Measurements from ENCODE around the gene WDR35. TPM values are rescaled to one million over a fixed set of nuclear protein-coding genes. Genes with fewer than 3 reads are reported as not detected.
A peak's percentile ranks its signal among the peaks of the same experiment; 100 is the strongest.

The WDR35 gene
- total and polyA plus RNA-seq, 2 donors (not counting 3 experiments of a cell fraction or from before 2014, with no cell fraction given), result 3.6 to 8.0 TPM

DNA sequence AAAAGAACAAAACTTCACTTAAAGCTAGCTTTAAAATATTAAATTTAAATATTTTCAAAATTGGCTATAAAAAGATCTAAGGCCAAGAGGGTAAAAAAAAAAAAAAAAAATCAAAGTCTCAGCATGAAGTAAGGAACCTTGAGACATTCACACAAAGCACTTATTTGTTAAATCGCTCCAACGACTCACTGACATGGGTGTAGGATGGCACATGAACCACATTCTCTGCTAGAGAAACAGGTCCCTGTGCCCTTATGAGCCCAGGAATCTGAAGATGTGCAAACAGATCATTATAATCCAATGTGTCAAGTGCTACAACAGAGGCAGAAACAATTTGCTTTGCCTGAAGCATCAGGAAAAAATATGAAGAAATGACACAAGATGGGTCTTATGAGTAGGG is 47.8 kb upstream of the WDR35 start:
- CTCF ChIA-PET, result interaction anchor here (0.7 to 5.9 kb wide), 11 partner anchors 10 to 188 kb away, joined by 3 to 65 read pairs (median 4); partner anchors contain the start of gene LAPTM4A
- no peaks in the 10 kb centered on the region for H3K9me1 ChIP-seq (replicated peaks; ENCODE audit: control insufficient read depth, extremely low read depth, insufficient read depth, low read length)
- no TSS peak for BruUV-seq (replicated peaks)
- no peaks in the 10 kb centered on the region for H3K9me3 ChIP-seq (replicated peaks; ENCODE audit: control insufficient read depth, insufficient read depth, low read length)
- no peak overlapping the region for H2AFZ ChIP-seq (ENCODE audit: low read depth, low read length)
- dilution Hi-C loops (cut with MboI; ENCODE audit: extremely low pct_ligation_motif_present, low sequenced_read_pairs), result no loop called here
- H3K27ac ChIP-seq (ENCODE audit: insufficient read depth, low read depth, low read length), result no peak overlapping the region
- H3K27me3 ChIP-seq (ENCODE audit: control insufficient read depth in 2 of 2, insufficient read depth in 2 of 2, low read length in 2 of 2), result no peaks in the 10 kb centered on the region
- H3K4me2 ChIP-seq (ENCODE audit: insufficient read depth, low read length), result peak overlapping the region; percentile 54
- H3K36me3 ChIP-seq (ENCODE audit: control insufficient read depth in 2 of 2, extremely low read depth in 1 of 2, insufficient read depth in 2 of 2, low read length in 2 of 2), result peaks cover 7 to 12% of the 10 kb centered on the region in 2 experiments
- intact Hi-C loops (cut with micrococcal nuclease), result loop anchor here (1.0 kb wide), 1 partner anchor 10 kb away; no protein-coding TSS in a partner anchor
- no peak for TF ChIP-seq GATA2 (IDR thresholded peaks at IDR 0.05; ENCODE audit: insufficient read depth, insufficient read length, low read depth, low read length)
- TF ChIP-seq, protein P1, sequence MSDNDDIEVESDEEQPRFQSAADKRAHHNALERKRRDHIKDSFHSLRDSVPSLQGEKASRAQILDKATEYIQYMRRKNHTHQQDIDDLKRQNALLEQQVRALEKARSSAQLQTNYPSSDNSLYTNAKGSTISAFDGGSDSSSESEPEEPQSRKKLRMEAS (IDR thresholded peaks at IDR 0.05; ENCODE audit: insufficient read depth, insufficient read length), result no peak
- TF ChIP-seq, protein P2, sequence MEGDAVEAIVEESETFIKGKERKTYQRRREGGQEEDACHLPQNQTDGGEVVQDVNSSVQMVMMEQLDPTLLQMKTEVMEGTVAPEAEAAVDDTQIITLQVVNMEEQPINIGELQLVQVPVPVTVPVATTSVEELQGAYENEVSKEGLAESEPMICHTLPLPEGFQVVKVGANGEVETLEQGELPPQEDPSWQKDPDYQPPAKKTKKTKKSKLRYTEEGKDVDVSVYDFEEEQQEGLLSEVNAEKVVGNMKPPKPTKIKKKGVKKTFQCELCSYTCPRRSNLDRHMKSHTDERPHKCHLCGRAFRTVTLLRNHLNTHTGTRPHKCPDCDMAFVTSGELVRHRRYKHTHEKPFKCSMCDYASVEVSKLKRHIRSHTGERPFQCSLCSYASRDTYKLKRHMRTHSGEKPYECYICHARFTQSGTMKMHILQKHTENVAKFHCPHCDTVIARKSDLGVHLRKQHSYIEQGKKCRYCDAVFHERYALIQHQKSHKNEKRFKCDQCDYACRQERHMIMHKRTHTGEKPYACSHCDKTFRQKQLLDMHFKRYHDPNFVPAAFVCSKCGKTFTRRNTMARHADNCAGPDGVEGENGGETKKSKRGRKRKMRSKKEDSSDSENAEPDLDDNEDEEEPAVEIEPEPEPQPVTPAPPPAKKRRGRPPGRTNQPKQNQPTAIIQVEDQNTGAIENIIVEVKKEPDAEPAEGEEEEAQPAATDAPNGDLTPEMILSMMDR (IDR thresholded peaks at IDR 0.05; ENCODE audit: extremely low read depth in 1 of 2, insufficient read depth in 1 of 2, low read depth in 1 of 2, low read length in 2 of 2), result no peak
- TF ChIP-seq JUN (IDR thresholded peaks at IDR 0.05; ENCODE audit: borderline replicate concordance, insufficient read depth, insufficient read length, low read depth), result no peak
- TF ChIP-seq MYC (IDR thresholded peaks at IDR 0.05; ENCODE audit: low read depth, low read length), result no peak
- no peak for TF ChIP-seq POLR2AphosphoS5 (IDR thresholded peaks at IDR 0.05; ENCODE audit: insufficient read depth, low read depth, low read length)
- no peak for TF ChIP-seq EZH2 (IDR thresholded peaks at IDR 0.05; ENCODE audit: borderline replicate concordance, low read depth, low read length, severe bottlenecking)
- no peak for TF ChIP-seq POLR2A (IDR thresholded peaks at IDR 0.05; ENCODE audit: low read depth, low read length)
- TF ChIP-seq FOS (IDR thresholded peaks at IDR 0.05; ENCODE audit: borderline replicate concordance, insufficient read depth, low read length), result no peak
- H3K4me1 ChIP-seq (ENCODE audit: control insufficient read depth, extremely low read depth, insufficient read depth, low read length), result peaks cover 63% of the 10 kb centered on the region
- H3K79me2 ChIP-seq (ENCODE audit: control insufficient read depth, insufficient read depth, low read length), result peaks cover 40% of the 10 kb centered on the region
- H3K4me3 ChIP-seq (replicated peaks in 1 of 3; ENCODE audit: insufficient read depth in 1 of 3, low read depth in 1 of 3, low read length in 3 of 3), result no peak overlapping the region
- no peak for FAIRE-seq
- DNase-seq (ENCODE audit: low read depth, low spot score), result no peak
- POLR2A ChIA-PET, result interaction anchor here (0.7 to 1.3 kb wide), 4 partner anchors 10 to 63 kb away, joined by 3 to 6 read pairs (median 4); no protein-coding TSS in a partner anchor
- no peak overlapping the region for H3K9ac ChIP-seq (replicated peaks; ENCODE audit: extremely low read depth, insufficient read depth, low read length)
- peaks cover 2% of the 10 kb centered on the region for H4K20me1 ChIP-seq (replicated peaks; ENCODE audit: control insufficient read depth, extremely low read depth, insufficient read depth, low read length)
